ENCODE measurements around the gene CDK6.

Gene CDK6

DNA sequence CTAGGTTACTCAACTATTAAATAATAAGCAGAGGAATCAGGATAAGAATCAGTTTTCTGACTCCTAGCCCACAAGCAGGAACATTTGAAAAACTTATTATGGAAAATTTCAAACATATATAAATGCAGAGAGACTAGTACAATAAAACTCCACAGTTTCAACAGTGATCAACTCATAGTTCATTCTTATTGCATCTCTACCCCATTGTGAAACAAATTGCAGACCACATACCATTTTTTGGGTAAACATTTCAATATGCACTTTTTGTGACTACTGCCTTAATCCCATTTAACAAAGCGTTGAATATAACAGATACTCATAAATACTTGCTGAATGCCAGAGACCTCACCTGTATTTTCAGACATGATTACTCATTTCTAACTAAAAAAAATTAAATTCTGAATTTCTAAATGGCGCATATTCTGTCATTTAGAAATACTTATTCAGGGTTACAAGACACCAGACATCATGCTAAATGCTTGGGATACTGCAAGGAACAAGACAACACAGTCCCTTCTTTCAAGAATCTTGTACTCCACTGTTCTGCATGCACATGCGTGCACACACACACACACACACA, 11.4 kb downstream of the CDK6 start:
- DNase-seq: no peak

DNA sequence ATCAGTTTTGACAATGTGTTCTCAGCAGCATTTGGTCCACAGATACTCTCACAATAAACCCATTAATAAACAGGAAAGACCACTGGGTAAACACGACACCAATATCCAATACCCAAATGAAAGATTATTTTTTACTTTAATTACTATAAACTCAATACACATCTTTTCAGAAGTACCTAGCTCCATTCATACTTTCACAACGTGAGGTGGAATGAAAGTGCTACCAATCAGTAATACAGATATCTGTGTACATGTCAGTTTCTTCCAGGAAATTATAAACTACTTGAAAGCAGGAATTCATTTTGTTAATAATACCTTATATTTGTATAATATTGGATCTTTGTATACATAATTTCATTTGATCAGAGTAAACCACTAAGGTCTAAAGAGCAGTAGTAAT, 11.9 kb downstream of the CDK6 start:
- no peak for DNase-seq

DNA sequence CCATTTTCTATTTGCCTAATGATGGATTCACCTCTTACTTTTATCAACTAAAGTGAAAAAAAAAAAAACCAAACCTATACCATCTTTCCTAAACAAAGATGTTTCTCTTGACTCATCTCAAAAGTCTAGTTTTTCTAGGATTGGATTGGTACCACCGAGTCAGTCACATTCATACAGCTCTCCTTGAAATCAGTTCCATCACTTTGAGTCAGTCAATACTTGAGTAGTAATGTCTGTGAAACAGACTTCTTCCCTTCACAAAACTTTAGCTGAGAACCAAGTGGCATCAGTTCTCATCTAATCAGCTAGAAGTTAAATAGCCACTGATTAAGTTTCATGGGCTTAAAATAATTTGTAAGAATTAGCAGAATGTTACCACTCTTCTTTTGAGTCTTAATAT, 13.3 kb downstream of the CDK6 start:
- no peak for DNase-seq

DNA sequence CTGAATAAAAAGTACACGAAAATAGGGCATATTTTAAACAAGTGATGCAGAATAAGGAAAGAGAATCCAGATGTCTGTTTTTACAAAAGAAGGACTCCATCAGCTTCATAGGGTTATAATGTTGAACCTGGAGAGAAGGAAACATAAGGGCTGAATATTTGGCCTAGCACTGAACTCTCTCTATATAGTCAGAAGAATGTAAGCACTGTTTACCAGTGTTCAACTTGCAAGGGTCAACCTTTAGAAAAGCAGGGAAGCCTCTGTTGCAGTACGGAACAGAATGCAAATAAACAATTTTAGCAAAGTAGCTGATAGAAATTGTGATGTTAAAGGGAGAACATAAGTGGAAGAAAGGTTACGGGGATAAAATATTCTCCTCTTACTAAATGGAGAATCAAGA, 16.2 kb downstream of the CDK6 start:
- DNase-seq: no peak

DNA sequence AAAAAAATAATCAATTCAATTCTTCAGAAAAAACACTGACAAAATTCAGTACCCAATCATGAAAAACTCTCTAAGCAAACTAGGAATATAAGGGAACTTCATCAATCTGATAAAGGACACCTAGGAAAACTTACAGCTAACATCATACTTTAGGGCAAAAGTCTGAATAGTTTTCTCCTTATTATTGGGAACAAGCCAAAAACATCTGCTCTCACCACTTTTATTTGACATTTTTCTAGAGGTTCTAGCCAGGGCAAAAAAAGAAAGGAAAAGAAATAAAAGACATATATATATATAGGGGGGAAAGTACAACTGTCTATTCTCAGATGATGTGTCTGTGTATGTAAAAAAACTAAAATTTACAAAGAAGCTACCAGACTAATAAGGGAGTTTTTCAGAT, 19.0 kb downstream of the CDK6 start:
- no peak for DNase-seq

DNA sequence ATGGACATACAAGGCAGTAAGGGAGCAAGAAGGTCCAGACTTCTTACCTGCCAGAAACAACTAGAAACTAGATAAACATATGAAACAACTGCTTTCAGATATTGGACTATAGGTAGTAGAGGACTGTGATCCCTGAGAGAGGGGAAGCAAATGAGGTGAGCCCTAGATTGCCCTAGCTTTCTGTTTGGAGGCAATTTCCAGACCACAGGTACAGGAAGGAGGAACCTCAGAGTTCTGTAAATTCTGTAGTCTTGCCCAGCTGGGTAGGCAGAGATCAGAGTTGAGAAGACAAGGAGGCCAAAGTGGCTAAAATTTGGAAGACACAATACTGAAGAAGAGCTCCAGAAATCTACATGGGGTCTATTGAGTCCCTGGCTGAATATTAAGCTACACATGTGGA, 21.0 kb downstream of the CDK6 start:
- no peak for DNase-seq

DNA sequence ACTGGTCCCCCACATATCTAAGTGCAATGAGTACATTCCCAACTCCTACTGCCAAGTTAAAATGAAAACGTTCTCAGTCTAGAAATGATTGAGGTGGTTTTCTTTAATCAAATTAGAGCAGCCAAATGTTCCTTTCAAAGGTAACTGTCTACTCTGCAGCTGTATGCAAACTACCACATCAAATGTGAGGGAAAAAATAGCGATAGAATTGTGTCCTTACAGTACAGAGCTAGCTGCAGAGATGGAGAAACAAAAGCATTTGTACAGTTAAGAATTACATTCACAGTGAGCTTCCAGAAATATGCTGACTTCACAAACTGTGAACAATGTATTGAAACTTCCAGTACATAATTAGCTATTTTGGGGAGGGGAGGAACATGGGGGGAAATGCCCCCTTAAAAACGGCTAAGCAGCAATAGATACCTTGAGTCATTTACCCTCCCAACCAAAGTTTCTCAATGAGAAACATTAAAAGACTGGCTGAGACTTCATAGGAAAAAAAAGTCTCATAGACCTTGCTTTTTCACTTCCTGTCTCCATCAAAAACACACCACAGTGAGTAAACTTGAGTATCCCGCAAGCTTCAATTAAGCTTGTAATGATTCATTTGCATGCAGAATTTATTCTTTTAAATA, 22.9 kb downstream of the CDK6 start:
- DNase-seq: no peak

DNA sequence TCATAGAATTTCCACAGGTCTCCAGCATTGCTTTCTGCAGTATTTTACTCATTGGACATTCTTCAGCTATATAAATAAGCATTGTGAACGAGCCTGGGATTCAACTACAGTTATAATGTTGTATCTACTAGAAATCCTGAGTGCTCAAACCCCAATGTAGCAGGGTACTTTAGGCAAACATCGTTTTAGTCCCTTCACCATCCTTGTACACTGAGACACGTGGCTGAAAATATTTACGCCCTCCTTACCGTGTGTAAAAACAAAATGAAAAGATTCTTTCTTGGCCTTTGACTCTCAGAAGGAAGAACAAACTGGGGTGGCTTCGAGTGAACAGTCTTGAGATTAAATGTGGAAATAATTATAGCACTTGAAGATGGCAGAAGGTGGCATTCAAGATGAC, 25.2 kb downstream of the CDK6 start:
- no peak for DNase-seq

DNA sequence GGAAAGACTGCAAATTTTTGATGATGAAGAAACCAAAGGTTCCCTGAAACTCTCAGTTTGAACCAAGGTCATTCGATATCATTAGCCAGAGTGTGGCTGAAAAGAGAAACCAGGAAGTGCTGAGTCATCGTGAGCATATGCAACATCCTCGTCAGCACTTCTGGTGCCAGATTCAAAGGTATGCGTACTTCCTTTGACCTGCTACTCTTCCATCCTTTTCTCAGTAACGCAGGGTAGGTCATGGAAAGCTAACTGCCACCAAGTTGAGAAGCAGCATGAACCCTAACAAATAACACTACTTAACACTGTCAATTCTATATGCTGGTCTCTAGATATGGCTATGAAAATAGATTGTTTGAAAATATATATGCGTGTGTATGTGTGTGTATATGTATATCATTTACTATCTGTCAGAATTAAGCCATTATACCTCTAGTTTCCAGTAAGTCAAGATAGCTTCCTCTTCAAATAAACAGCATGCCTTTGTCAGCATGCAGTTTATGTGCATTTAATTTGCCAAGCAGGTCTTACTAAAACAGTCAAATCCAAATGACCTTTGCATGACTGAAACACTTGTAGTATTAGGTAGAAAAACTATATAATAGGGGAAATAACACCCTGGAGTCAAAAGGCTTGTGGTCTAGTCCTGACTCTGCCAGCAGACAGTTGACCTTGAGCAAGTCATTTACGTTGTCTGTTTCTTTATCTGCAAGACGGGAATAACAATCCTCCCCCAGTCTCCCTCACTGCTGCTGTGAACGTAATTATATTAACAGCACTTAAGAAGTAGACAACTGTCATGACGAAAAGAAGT, 26.4 kb downstream of the CDK6 start:
- peak; percentile 80 to 94 for DNase-seq

DNA sequence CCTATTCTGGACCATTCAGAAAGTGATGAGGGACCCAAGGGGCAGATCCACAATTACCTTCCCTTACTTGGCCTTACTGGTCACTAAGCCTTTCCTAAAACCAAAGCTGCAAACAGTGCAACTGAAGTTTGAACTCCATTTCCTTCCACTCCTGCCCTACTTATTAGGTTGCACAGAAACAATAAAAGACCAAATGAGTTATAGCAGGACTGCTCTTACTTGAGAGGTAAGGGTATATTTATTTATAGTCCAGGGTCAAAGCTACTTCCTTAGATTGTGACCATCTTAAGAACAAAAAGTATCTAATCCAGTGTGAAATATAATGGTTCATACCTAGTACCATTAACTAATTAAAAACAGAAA, 27.0 kb downstream of the CDK6 start:
- no peak for DNase-seq

DNA sequence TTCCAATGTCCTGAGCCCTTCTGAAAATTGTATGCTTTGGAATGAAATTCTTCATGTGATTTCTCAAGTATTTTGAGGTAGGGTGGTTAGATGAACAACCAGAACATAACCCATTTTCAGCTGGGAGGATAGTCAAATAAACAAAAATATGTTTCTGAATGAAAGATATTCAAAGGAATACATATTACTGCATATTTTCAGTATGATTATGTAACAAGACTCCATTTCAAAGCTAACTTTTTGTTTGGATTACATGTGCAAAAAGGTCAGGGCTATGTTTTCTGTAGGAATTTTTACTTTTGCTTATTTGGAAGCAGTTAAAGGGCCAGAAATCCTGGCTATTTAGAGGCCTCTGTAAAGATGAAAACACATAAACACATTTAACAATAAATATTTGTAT, 27.7 kb downstream of the CDK6 start:
- DNase-seq: no peak

DNA sequence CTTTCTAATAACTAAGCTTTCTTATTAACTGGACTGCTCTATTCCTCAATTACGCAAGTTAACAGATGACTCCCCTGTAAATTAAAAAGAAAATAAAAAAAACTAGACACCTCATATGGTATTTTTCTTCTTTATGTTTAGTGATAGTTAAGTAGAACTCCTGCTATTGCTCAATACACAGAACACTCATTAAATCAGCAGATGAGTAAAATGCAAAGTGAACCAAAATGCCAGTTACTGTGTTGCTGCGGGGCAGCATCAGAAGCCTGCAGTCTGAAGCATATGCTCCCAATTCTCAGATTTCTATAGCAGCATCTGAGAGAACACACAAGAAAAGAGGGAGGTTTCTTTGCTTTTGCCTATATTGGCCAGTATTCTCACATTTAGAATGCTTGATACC, 28.4 kb downstream of the CDK6 start:
- DNase-seq: no peak

DNA sequence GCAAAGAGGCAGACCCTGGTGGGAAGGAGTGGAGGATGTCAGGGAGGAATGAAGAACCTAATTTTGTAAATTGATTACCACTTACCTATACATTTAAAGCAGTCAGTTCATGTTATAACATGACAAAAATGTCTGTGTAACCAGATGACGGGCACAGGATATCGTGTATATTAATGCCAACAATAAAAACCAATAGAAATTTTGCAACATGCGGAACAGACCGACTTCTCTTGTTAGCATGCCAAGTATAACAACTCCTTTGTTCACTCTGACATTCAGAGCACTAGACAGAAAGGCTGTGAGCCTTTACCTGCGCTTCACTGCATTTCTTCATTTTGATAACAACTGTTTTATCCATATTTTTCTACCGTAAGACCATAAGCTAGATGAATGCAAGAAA, 29.9 kb downstream of the CDK6 start:
- DNase-seq: no peak

DNA sequence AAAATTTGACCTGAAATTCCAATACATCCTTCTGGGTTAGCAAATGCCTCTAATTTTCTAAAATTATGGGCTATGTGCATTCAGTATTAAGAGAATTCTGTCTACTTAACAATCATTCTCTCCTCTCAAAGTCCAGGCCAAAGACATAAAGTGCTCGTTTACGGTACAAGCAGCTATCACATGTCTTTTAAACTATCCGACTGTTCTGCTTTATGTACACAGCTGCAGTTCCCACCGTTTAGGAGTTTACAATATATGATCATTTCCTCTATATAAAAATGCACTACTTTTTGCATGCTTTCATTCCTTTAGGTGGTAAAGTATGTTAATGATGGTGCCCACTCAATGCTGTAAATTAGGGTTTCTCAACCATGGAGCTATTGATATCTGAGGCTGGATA, 34.0 kb downstream of the CDK6 start:
- DNase-seq: no peak

DNA sequence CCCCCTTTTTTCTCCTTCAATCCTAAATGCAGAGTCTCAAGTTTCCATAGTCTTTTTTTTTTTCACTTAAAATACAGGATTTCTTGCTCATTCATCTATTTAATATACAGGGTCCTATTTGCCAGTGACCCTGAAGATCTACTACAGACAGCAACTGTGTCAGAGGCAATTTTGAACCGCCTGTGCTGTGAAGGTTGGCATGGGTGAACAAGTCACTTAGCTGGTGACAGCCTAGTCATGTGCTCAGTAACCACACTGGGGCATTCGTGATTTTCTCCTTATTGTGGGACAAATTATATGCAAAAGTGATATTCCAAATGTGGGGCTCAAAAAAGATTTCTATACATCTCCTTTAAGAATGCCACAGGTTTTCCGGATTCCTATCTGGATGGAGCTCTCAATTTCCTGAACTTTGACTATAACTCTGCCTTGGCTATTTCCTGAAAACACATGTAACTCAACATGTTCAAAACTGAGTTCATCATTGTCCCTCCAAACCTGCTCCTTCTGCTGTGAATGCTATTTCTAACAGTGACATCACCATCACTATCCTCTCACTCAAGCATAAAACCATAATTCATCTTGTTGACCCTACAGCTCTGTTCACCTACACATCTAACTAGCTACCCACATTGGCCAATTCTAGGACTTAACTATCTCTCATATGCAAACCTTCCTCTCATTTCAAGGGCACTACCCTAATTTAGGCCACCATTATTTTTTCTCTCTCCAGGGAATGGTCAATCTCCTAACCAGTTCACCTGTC, 36.7 kb downstream of the CDK6 start:
- DNase-seq: no peak

DNA sequence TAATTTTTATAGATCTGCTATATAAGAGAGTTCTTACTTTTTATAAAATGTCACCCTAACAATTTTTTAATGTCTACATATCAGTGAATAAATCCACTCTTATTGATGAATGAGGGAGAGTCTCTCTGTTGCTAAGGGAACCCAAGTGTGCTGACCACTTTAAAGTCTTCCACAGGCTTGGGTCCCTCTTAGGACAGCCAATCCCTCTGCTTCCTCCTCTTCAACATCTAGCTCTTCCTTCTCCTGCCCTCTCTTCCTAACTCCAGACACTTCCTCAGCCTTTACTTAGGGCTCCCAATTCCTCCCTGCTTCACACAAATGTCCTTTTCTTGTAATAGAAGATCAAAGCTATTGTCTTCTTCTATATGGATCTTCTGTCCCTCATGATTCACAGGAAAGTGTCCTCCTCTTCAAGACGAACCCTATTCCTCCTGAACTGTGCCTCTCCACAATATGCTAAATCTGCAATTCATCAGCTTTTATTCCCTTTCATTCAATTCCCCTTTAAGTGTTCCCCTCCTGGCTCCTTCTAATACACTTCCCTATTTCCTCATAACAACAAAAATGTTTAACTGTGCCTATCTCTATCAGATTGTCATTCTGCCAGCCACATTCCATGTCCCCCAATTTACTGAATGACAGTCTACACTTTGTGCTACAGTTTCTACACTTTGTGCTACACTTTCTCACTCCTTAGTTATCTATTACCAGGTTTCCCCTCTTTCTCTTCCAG, 37.7 kb downstream of the CDK6 start:
- no peak for DNase-seq

DNA sequence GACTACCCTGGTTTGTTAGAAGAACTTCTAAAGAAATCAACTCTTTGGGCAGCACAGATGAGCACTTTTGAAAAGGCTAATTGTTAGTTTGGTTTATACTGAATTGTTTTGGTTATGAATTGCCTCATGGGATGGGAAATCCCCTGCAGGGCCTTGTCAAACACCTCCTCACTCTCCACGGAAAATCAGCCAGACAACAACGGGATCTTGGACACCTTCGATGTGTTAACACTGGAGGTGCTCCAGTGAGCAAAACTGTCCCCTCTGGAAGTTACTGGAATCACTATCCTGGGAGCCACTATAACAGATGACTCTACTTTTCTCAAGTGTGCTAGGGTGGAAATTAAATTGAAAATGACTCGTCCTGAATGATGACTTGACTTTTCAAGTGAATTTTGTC, 38.7 kb downstream of the CDK6 start:
- peak in 1 of 2 experiments; percentile 24 for DNase-seq

DNA sequence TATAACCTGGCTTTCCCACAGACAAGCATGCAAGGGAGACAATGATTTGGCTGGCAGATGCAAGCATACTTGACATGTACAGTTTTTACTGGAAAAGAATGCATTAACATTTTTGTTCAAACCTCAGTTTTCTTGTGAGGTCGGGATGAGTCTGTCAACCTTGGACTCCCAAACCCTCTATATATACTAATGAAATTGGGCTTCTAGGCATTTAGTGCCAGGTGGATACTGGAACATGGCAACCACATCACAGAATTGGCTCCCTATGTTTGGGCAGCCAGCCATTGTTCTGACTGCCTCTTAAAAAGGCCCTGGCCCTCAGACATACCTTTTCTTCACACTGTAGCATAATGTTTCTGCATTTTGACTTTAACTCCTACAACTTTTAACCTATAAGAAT, 39.1 kb downstream of the CDK6 start:
- no peak for DNase-seq

DNA sequence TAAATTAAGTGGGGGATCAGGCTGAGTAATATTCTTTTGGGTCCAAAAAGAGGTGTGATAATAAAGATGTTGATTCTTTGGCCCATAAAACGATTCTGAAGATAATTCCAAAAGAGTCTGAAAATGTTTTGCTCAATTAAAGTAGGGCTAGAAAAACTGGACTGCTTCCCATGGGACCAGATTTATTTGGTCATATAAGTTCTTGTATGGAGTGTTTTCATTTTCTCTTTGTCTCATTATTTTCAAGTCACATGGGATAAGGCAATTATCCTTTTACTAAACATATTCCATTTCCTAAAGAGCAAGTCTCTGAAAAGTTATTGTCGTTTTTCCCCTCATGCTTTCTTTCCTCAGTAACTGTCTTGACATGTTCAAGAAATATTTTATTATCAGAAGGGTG, 41.5 kb downstream of the CDK6 start:
- DNase-seq: no peak

DNA sequence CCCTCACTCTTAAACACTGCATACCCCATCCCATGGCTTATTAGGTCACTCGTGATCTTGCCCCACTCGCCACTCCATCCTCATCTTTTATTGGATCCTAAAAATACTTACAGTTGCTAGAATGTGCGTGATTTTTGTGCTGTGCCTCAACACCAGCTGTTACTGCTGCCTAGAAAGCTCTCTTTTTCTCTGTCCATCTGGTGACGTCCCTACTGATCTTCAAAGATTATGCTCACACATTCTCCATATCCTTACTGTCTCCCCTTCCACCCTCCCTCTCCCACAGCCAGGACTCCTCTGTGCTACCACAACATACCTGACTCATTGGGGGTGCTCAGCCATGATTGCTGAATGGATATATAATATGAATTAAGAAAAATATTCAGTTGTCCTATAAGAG, 42.0 kb downstream of the CDK6 start:
- DNase-seq: no peak

DNA sequence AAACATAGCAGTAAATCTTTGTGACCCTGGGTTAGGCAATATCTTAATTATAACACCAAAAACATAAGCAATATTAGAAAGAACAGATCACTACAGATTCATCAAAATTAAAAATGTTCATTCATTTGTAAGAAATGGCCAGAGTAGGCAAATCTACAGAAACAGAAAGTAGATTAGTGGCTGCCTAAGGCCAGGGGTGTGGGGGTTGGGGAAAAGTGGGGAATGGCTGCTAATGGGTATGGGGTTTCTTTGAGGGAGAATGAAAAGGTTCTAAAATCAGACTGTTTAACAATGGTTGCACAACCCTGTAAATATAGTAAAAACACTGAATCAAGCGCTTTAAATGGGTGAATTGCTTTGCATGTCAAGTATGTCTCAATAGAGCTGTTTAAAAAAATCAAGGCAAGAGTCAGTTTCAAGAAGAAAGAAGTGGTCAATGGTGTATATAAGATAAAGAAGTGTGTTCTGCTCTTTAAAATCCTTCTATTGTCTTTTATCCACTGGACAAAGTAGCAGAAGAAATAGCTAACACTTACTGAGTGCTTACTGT, 42.6 kb downstream of the CDK6 start:
- DNase-seq: no peak

DNA sequence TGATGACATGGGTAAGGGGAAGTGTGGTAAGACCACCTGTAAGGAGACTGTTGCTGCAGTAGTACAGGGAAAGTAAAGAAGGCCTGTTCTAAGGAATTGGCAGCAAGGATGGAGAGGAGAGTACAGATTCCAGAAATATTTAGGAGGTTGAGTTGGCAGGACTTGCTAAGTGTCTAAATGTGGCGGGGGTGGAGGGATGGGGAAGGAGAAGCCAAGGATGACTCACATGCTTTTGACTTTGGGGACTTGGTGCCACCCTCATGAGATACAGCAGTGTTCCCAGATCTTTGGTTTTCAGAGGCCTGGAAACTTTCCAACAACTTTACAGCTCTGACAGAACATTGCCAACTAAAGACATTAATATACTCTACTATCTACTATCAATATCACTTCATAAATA, 45.4 kb downstream of the CDK6 start:
- DNase-seq: peak in 1 of 2 experiments; percentile 60
